SH-SY5Y (cell line): ENCODE measurements around the gene NOL4L.

ENCODE experiments used
- GATA2 ChIP-seq: IDR thresholded peaks from 2 replicates; pipeline ENCODE4 v1.6.1; 2011; ENCODE audit warnings: mild to moderate bottlenecking, low read depth, low read length
- GATA3 ChIP-seq: IDR thresholded peaks from 2 replicates; pipeline ENCODE4 v1.6.1; 2011; ENCODE audit warnings: low read depth, mild to moderate bottlenecking, low read length, moderate library complexity

GRCh38 chr20:32609111-32609773 lies 24.1 kb upstream of the NOL4L start:
- TF ChIP-seq GATA3 (no peak), GATA2 (no peak)
